K562 (cell line): Measurements from ENCODE around the gene SAMD13.

Source experiments
- USF2 ChIP-seq: sonication (generic); formaldehyde crosslinking; IDR thresholded peaks from 2 replicates; pipeline ENCODE4 v1.5.0; 2020; ENCODE audit warnings: missing genetic modification reagents
- ZNF232 ChIP-seq: sonication (generic); formaldehyde crosslinking; IDR thresholded peaks from 2 replicates; pipeline ENCODE4 v1.8.0; 2022; ENCODE audit warnings: mild to moderate bottlenecking, missing genetic modification reagents

DNA sequence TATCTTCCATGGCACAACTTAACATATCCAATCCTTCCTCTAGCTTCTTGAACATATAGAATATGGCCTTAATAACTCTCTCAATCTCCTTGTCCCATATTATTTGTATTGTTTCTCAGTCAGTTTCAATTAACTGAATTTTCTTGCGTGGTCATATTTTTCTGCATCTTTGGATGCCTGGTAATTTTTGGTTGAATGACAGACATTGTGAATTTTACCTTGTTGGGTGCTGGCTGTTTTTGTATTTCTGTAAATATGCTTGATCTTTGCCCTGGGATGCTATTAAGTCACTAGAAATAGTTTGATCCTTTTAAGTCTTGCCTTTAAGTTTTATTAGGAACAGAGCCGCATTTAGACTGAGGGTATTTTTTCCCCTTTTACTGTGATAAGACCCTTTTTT is 5.9 kb downstream of the SAMD13 start:
- TF ChIP-seq USF2 (CRISPR knock-in tag) (no peak), ZNF232 (CRISPR knock-in tag) (no peak)
